ENCODE measurements around the gene ADGRL2.
A peak's percentile ranks its signal among the peaks of the same experiment; 100 is the strongest.

Gene ADGRL2

GRCh38 chr1:82007804-82008203, 207.1 kb downstream of the ADGRL2 start:
- no peaks in the 10 kb centered on the region for H3K4me1 Mint-ChIP-seq
- H3K9me3 Mint-ChIP-seq, result no peaks in the 10 kb centered on the region
- peak overlapping the region; percentile 37 for H3K27ac Mint-ChIP-seq
- TF ChIP-seq CTCF (IDR thresholded peaks at IDR 0.05), result no peak
- DNase-seq, result no peak
- no peaks in the 10 kb centered on the region for H3K36me3 Mint-ChIP-seq (ENCODE audit: low read depth)
- no peak overlapping the region for H3K4me3 Mint-ChIP-seq
- H3K27me3 Mint-ChIP-seq (ENCODE audit: low read depth, poor library complexity), result peaks cover 4% of the 10 kb centered on the region

GRCh38 chr1:82013702-82014101, 213.0 kb downstream of the ADGRL2 start:
- peaks cover 13% of the 10 kb centered on the region for H3K4me1 Mint-ChIP-seq
- no peak overlapping the region for H3K27ac Mint-ChIP-seq
- DNase-seq, result no peak
- no peaks in the 10 kb centered on the region for H3K9me3 Mint-ChIP-seq
- H3K27me3 Mint-ChIP-seq (ENCODE audit: low read depth, poor library complexity), result no peaks in the 10 kb centered on the region
- H3K36me3 Mint-ChIP-seq (ENCODE audit: low read depth), result no peaks in the 10 kb centered on the region
- no peak for TF ChIP-seq CTCF (IDR thresholded peaks at IDR 0.05)
- H3K4me3 Mint-ChIP-seq, result no peak overlapping the region

- Mint-ChIP-seq H3K4me1 (peaks cover 15% of the 10 kb centered on the region), H3K4me3 (no peak overlapping the region), H3K27ac (no peak overlapping the region), H3K36me3 (ENCODE audit: low read depth) (peaks cover 4% of the 10 kb centered on the region), H3K9me3 (peaks cover 10% of the 10 kb centered on the region), H3K27me3 (ENCODE audit: low read depth, poor library complexity) (no peaks in the 10 kb centered on the region)
- DNase-seq, result no peak
- TF ChIP-seq CTCF (IDR thresholded peaks at IDR 0.05), result no peak
These were observed 214.7 kb downstream of the ADGRL2 start for GRCh38 chr1:82015444-82015843.

GRCh38 chr1:82018319-82018718, 217.6 kb downstream of the ADGRL2 start:
- Mint-ChIP-seq H3K9me3 (peaks cover 17% of the 10 kb centered on the region), H3K27ac (peak overlapping the region; percentile 21), H3K27me3 (ENCODE audit: low read depth, poor library complexity) (no peaks in the 10 kb centered on the region), H3K4me1 (peaks cover 15% of the 10 kb centered on the region), H3K36me3 (ENCODE audit: low read depth) (peaks cover 7% of the 10 kb centered on the region), H3K4me3 (no peak overlapping the region)
- TF ChIP-seq CTCF (IDR thresholded peaks at IDR 0.05), result no peak
- no peak for DNase-seq

GRCh38 chr1:82019508-82019907, 218.8 kb downstream of the ADGRL2 start:
- no peak overlapping the region for H3K4me3 Mint-ChIP-seq
- DNase-seq, result no peak
- no peak for TF ChIP-seq CTCF (IDR thresholded peaks at IDR 0.05)
- H3K27me3 Mint-ChIP-seq (ENCODE audit: low read depth, poor library complexity), result no peaks in the 10 kb centered on the region
- no peak overlapping the region for H3K27ac Mint-ChIP-seq
- peaks cover 20% of the 10 kb centered on the region for H3K9me3 Mint-ChIP-seq
- H3K36me3 Mint-ChIP-seq (ENCODE audit: low read depth), result peaks cover 7% of the 10 kb centered on the region
- peaks cover 15% of the 10 kb centered on the region for H3K4me1 Mint-ChIP-seq

GRCh38 chr1:82030830-82031229, 230.1 kb downstream of the ADGRL2 start:
- peaks cover 10% of the 10 kb centered on the region for H3K9me3 Mint-ChIP-seq
- H3K4me3 Mint-ChIP-seq, result no peak overlapping the region
- DNase-seq, result no peak
- H3K27me3 Mint-ChIP-seq (ENCODE audit: low read depth, poor library complexity), result peaks cover 4% of the 10 kb centered on the region
- H3K4me1 Mint-ChIP-seq, result no peaks in the 10 kb centered on the region
- no peak overlapping the region for H3K27ac Mint-ChIP-seq
- H3K36me3 Mint-ChIP-seq (ENCODE audit: low read depth), result no peaks in the 10 kb centered on the region
- no peak for TF ChIP-seq CTCF (IDR thresholded peaks at IDR 0.05)
